Loucy (cell line): ENCODE measurements around the gene ADAM22.
"Not testable (repeated sequence)": the region's sequence is repeated elsewhere in the genome, so short reads cannot be mapped to it uniquely, and the experiment has no call there.

Source experiments
- H2AFZ ChIP-seq: fragments of 200-600 bp; sonication (generic); 2 replicates; pipeline ENCODE4 v1.6.0; 2016; ENCODE audit warnings: antibody characterized with exemption, mild to moderate bottlenecking, low read length, moderate library complexity
- H3F3A ChIP-seq: fragments of 200-600 bp; 2 replicates; pipeline ENCODE4 v1.6.0; 2016; ENCODE audit warnings: antibody characterized with exemption, low read depth, mild to moderate bottlenecking
- H3K27me3 ChIP-seq: fragments of 200-600 bp; sonication (generic); 2 replicates; pipeline ENCODE4 v1.6.1; 2014; ENCODE audit warnings: low read length, mild to moderate bottlenecking; ENCODE audit not compliant: insufficient read depth, poor library complexity, severe bottlenecking
- H3K36me3 ChIP-seq: fragments of 200-600 bp; sonication (generic); 2 replicates; pipeline ENCODE4 v1.6.1; 2016; ENCODE audit warnings: low read length; ENCODE audit not compliant: insufficient read depth
- H3K4me1 ChIP-seq: fragments of 200-600 bp; sonication (generic); 2 replicates; pipeline ENCODE4 v1.5.1; 2014; ENCODE audit warnings: low read length, mild to moderate bottlenecking; ENCODE audit not compliant: insufficient read depth, poor library complexity, severe bottlenecking
- H3K4me2 ChIP-seq: fragments of 200-600 bp; sonication (generic); 2 replicates; pipeline ENCODE4 v1.6.0; 2014; ENCODE audit warnings: antibody characterized with exemption, low read length, low read depth, mild to moderate bottlenecking; ENCODE audit not compliant: poor library complexity, severe bottlenecking
- H3K4me3 ChIP-seq: fragments of 200-600 bp; sonication (generic); 2 replicates; pipeline ENCODE4 v1.5.1; 2014; ENCODE audit warnings: low read length, mild to moderate bottlenecking, mixed read lengths; ENCODE audit not compliant: poor library complexity, severe bottlenecking
- H3K79me2 ChIP-seq: fragments of 200-600 bp; sonication (generic); 2 replicates; pipeline ENCODE4 v1.6.1; 2014; ENCODE audit warnings: low read length; ENCODE audit not compliant: insufficient read depth
- H3K9ac ChIP-seq: fragments of 200-600 bp; sonication (generic); 2 replicates; pipeline ENCODE4 v1.6.0; 2014; ENCODE audit warnings: mild to moderate bottlenecking, low read depth, low read length, moderate library complexity; ENCODE audit not compliant: poor library complexity, severe bottlenecking
- H3K9me2 ChIP-seq: fragments of 200-600 bp; sonication (generic); replicated peaks from 2 replicates; pipeline ENCODE4 v1.6.1; 2016; ENCODE audit warnings: low read depth, low read length, mixed read lengths
- H3K9me3 ChIP-seq: fragments of 200-600 bp; sonication (generic); 2 replicates; pipeline ENCODE4 v1.6.1; 2014; ENCODE audit warnings: mild to moderate bottlenecking, antibody characterized with exemption, low read length, low read depth; ENCODE audit not compliant: insufficient read depth
- H4K20me1 ChIP-seq: fragments of 200-600 bp; sonication (generic); 2 replicates; pipeline ENCODE4 v1.6.0; 2014; ENCODE audit warnings: antibody characterized with exemption, low read length, mild to moderate bottlenecking; ENCODE audit not compliant: insufficient read depth, poor library complexity, severe bottlenecking
- EZH2phosphoT487 ChIP-seq: fragments of 200-600 bp; IDR thresholded peaks from 2 replicates; pipeline ENCODE4 v1.6.1; 2018; ENCODE audit warnings: antibody characterized with exemption, mild to moderate bottlenecking, moderate library complexity, borderline replicate concordance
- TF ChIP-seq, protein P1 (sequence below): fragments of 200-600 bp; sonication (generic); conservative IDR thresholded peaks from 2 replicates; pipeline ENCODE4 v1.5.1; 2014; ENCODE audit warnings: mild to moderate bottlenecking, antibody characterized with exemption, low read length

ADAM22 gene

DNA sequence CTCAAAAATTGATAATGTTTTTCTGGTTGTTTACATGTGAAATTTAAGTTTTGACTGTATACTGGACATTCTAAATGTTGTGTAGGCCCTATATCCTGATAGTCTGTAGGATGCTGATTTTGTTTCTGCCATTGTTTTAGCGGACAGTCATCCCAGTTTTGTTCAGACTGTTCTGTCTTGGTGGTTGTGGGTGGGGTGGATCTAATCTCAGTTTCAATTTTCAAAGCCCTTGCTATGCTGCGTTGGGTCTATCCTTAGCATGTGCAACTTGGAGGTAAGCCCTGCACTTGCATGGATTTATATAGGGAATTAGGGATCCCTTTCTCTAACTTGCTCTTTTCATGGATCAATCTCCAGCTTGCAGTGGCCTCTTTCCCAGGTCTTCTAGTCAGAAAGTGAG is 38.7 kb upstream of the ADAM22 start:
- Histone ChIP-seq H3K27me3 (no peaks in the 10 kb centered on the region), H3K36me3 (peaks cover 76% of the 10 kb centered on the region), H3K9me2 (no peaks in the 10 kb centered on the region), H2AFZ (no peak overlapping the region), H3F3A (no peaks in the 10 kb centered on the region), H3K4me3 (no peak overlapping the region), H4K20me1 (peaks cover 15% of the 10 kb centered on the region), H3K4me1 (peaks cover 3% of the 10 kb centered on the region), H3K9ac (no peak overlapping the region), H3K79me2 (peaks cover 49% of the 10 kb centered on the region), H3K4me2 (no peak overlapping the region), H3K9me3 (no peaks in the 10 kb centered on the region)
- TF ChIP-seq, protein P1, sequence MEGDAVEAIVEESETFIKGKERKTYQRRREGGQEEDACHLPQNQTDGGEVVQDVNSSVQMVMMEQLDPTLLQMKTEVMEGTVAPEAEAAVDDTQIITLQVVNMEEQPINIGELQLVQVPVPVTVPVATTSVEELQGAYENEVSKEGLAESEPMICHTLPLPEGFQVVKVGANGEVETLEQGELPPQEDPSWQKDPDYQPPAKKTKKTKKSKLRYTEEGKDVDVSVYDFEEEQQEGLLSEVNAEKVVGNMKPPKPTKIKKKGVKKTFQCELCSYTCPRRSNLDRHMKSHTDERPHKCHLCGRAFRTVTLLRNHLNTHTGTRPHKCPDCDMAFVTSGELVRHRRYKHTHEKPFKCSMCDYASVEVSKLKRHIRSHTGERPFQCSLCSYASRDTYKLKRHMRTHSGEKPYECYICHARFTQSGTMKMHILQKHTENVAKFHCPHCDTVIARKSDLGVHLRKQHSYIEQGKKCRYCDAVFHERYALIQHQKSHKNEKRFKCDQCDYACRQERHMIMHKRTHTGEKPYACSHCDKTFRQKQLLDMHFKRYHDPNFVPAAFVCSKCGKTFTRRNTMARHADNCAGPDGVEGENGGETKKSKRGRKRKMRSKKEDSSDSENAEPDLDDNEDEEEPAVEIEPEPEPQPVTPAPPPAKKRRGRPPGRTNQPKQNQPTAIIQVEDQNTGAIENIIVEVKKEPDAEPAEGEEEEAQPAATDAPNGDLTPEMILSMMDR: no peak
- no peak for TF ChIP-seq EZH2phosphoT487

DNA sequence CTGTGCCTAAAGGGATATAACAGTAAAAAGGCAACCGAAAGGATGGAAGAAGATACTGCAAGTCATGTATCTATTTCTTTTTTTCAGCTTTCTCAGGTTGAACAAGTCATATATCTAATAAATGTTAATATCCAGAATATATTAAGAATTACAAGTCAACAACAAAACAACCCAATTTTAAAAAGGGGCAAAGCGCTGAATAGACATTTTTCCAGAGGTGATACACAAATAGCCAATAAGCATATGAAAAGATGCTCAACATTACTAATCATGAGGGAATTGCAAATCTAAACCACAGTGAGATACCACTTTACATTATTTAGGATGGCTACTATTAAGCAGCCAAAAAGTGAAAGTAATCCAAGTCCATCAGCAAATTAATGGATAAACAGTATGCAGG is 34.8 kb upstream of the ADAM22 start:
- peaks cover 23% of the 10 kb centered on the region; the same call in 1 of the 2 replicates for H3K79me2 ChIP-seq
- no peaks in the 10 kb centered on the region for H3K9me3 ChIP-seq
- H4K20me1 ChIP-seq: no peaks in the 10 kb centered on the region
- no peak overlapping the region for H3K4me2 ChIP-seq
- no peaks in the 10 kb centered on the region for H3K4me1 ChIP-seq
- H3K4me3 ChIP-seq: no peak overlapping the region
- H3F3A ChIP-seq: no peaks in the 10 kb centered on the region
- H2AFZ ChIP-seq: no peak overlapping the region
- H3K9ac ChIP-seq: no peak overlapping the region
- H3K27me3 ChIP-seq: no peaks in the 10 kb centered on the region
- peaks cover 91% of the 10 kb centered on the region for H3K36me3 ChIP-seq
- no peaks in the 10 kb centered on the region for H3K9me2 ChIP-seq
- TF ChIP-seq EZH2phosphoT487: no peak

DNA sequence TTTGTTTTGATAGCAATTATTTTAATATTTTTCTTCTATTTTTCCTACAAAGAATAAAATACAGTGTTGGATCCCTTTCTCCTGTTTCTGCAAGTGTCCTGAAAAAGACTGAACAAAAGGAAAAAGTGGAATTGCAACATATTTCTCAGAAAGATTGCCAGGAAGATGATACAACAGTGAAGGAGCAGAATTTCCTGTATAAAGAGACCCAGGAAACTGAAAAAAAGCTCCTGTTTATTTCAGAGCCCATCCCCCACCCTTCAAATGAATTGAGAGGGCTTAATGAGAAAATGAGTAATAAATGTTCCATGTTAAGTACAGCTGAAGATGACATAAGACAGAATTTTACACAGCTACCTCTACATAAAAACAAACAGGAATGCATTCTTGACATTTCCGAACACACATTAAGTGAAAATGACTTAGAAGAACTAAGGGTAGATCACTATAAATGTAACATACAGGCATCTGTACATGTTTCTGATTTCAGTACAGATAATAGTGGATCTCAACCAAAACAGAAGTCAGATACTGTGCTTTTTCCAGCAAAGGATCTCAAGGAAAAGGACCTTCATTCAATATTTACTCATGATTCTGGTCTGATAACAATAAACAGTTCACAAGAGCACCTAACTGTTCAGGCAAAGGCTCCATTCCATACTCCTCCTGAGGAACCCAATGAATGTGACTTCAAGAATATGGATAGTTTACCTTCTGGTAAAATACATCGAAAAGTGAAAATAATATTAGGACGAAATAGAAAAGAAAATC is 26.7 kb upstream of the ADAM22 start:
- not testable (repeated sequence) for H3K9me3 ChIP-seq, H3K4me1 ChIP-seq, H3K27me3 ChIP-seq, H3K4me2 ChIP-seq, H3K9ac ChIP-seq, H3K9me2 ChIP-seq, H3F3A ChIP-seq, H3K79me2 ChIP-seq, H3K4me3 ChIP-seq, H2AFZ ChIP-seq, H4K20me1 ChIP-seq
- peaks cover 46% of the 10 kb centered on the region for H3K36me3 ChIP-seq

DNA sequence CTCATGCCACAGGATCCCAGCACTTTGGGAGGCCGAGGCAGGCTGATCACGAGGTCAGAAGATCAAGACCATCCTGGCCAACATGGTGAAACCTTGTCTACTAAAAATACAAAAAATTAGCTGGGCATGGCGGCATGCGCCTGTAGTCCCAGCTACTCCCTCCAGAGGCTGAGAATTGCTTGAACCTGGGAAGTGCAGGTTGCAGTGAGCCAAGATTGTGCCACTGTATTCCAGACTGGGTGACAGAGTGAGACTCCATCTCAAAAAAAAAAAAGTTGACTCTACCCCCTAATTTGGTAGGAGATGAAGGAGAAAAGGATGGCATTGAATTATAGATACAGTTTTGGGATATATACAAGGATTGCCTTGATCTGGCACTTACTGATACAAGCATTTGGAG is 25.2 kb upstream of the ADAM22 start:
- not testable (repeated sequence) for H3K9me2 ChIP-seq, H3K4me1 ChIP-seq, H3K4me2 ChIP-seq, H4K20me1 ChIP-seq, H3F3A ChIP-seq, H3K27me3 ChIP-seq, H3K79me2 ChIP-seq, H2AFZ ChIP-seq, H3K4me3 ChIP-seq, H3K9me3 ChIP-seq, H3K9ac ChIP-seq
- H3K36me3 ChIP-seq: peaks cover 34% of the 10 kb centered on the region
